Nephron (organoid): ENCODE measurements around the gene SALL3.

Experiments
- H3K27ac Mint-ChIP-seq, 3 experiments: 2 replicates each; pipeline ENCODE4 v1.8.0; 2020; ENCODE audit warnings: mixed read lengths in 3 of 3, mild to moderate bottlenecking in 2 of 3, moderate library complexity in 1 of 3
- H3K27me3 Mint-ChIP-seq: 2 replicates; pipeline ENCODE4 v1.8.0; 2021; ENCODE audit warnings: low read depth, mild to moderate bottlenecking, moderate library complexity, mixed read lengths
- H3K36me3 Mint-ChIP-seq: 2 replicates; pipeline ENCODE4 v1.8.0; 2020; ENCODE audit warnings: low read depth, mixed read lengths
- H3K4me1 Mint-ChIP-seq: 2 replicates; pipeline ENCODE4 v1.8.0; 2020; ENCODE audit warnings: mixed read lengths
- H3K4me3 Mint-ChIP-seq, 3 experiments: 2 replicates each; pipeline ENCODE4 v1.8.0; 2020; ENCODE audit warnings: mild to moderate bottlenecking in 3 of 3, mixed read lengths in 3 of 3, moderate library complexity in 2 of 3
- H3K9me3 Mint-ChIP-seq: 2 replicates; pipeline ENCODE4 v1.8.0; 2020; ENCODE audit warnings: mixed read lengths
- TF ChIP-seq, protein P1 (sequence below), 3 experiments: fragments of 200-600 bp; sonication (generic); IDR thresholded peaks; one replicate each; pipeline ENCODE4 v1.5.0; 2021; ENCODE audit warnings: antibody characterized with exemption in 3 of 3; ENCODE audit not compliant: unreplicated experiment in 3 of 3

Gene SALL3

GRCh38 chr18:78965917-78966792 is 13.5 kb upstream of the SALL3 start:
- Mint-ChIP-seq H3K27me3 (peaks cover 43% of the 10 kb centered on the region), H3K27ac (no peak overlapping the region), H3K4me3 (peak overlapping the region in 1 of 3 experiments; percentile 10)

DNA sequence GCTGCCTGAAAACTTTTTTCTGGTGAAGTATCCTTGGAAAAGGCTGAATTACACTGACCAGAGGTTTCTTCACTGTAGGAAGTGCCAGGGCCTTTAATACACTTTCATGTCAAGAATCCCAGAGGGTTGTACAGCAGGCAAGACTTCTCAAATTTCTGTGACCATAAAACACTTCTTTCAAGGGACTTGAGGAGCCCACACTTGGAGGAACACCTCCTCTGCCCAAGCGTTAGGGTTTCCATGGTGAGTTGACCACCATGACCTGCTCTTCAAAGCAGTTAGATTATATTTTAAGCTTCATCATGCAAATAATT is 12.9 kb upstream of the SALL3 start:
- Mint-ChIP-seq H3K27me3 (peaks cover 49% of the 10 kb centered on the region), H3K36me3 (no peaks in the 10 kb centered on the region), H3K4me3 (no peak overlapping the region), H3K27ac (no peak overlapping the region), H3K9me3 (peaks cover 13% of the 10 kb centered on the region), H3K4me1 (no peaks in the 10 kb centered on the region)
- TF ChIP-seq, protein P1, sequence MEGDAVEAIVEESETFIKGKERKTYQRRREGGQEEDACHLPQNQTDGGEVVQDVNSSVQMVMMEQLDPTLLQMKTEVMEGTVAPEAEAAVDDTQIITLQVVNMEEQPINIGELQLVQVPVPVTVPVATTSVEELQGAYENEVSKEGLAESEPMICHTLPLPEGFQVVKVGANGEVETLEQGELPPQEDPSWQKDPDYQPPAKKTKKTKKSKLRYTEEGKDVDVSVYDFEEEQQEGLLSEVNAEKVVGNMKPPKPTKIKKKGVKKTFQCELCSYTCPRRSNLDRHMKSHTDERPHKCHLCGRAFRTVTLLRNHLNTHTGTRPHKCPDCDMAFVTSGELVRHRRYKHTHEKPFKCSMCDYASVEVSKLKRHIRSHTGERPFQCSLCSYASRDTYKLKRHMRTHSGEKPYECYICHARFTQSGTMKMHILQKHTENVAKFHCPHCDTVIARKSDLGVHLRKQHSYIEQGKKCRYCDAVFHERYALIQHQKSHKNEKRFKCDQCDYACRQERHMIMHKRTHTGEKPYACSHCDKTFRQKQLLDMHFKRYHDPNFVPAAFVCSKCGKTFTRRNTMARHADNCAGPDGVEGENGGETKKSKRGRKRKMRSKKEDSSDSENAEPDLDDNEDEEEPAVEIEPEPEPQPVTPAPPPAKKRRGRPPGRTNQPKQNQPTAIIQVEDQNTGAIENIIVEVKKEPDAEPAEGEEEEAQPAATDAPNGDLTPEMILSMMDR (IDR thresholded peaks at IDR 0.05; ENCODE audit: unreplicated experiment in 3 of 3): no peak

More at GRCh38 chr18:78965917-78966792, 13.5 kb upstream of the SALL3 start:
- Mint-ChIP-seq H3K36me3 (no peaks in the 10 kb centered on the region), H3K4me1 (no peaks in the 10 kb centered on the region), H3K9me3 (peaks cover 11% of the 10 kb centered on the region)
- TF ChIP-seq, protein P1 (IDR thresholded peaks at IDR 0.05; ENCODE audit: unreplicated experiment in 3 of 3): no peak

DNA sequence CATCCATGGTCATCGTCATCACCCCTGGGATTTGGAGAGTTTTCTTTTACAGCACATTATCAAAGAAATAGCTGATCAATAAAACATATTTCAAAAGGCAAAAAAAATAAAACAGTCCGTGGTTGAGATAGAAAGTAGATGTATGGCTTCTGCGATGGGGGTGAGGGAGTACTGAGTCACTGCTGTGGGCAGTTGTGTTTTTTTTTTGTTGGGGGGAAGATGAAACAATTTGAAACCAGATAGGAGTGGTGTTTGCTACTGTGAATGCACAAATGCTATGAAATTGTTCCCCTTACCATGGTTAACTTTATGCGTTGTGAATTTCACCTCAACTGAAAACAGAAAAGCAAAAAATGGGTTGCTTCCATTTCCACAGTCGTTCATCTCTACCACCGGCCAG is 11.9 kb upstream of the SALL3 start:
- Mint-ChIP-seq H3K27ac (no peak overlapping the region), H3K27me3 (peaks cover 58% of the 10 kb centered on the region), H3K4me3 (no peak overlapping the region), H3K9me3 (peaks cover 11% of the 10 kb centered on the region), H3K4me1 (no peaks in the 10 kb centered on the region), H3K36me3 (no peaks in the 10 kb centered on the region)
- TF ChIP-seq, protein P1 (IDR thresholded peaks at IDR 0.05; ENCODE audit: unreplicated experiment in 3 of 3): no peak

- H3K4me1 Mint-ChIP-seq: peaks cover 2% of the 10 kb centered on the region
- H3K9me3 Mint-ChIP-seq: peaks cover 6% of the 10 kb centered on the region
- H3K36me3 Mint-ChIP-seq: no peaks in the 10 kb centered on the region
- H3K27ac Mint-ChIP-seq: no peak overlapping the region
- peaks cover 72% of the 10 kb centered on the region for H3K27me3 Mint-ChIP-seq
- H3K4me3 Mint-ChIP-seq: no peak overlapping the region
- TF ChIP-seq, protein P1 (IDR thresholded peaks at IDR 0.05; ENCODE audit: unreplicated experiment in 3 of 3): no peak
Observed at GRCh38 chr18:78969574-78970315, 9.9 kb upstream of the SALL3 start.

GRCh38 chr18:78970774-78971333 is 8.8 kb upstream of the SALL3 start:
- Mint-ChIP-seq H3K27ac (no peak overlapping the region), H3K27me3 (peaks cover 80% of the 10 kb centered on the region), H3K36me3 (no peaks in the 10 kb centered on the region), H3K4me3 (no peak overlapping the region), H3K9me3 (peaks cover 9% of the 10 kb centered on the region), H3K4me1 (peaks cover 10% of the 10 kb centered on the region)
- TF ChIP-seq, protein P1 (IDR thresholded peaks at IDR 0.05; ENCODE audit: unreplicated experiment in 3 of 3): no peak
